ENCODE data around the gene BCL11B. TPM values are rescaled to one million over a fixed set of nuclear protein-coding genes. Genes with fewer than 3 reads are reported as not detected.

The BCL11B gene
- polyA plus RNA-seq, 5 donors = 2.6 to 3.4 (median 3.1) TPM

GRCh38 chr14:99182548-99183250, 89.3 kb downstream of the BCL11B start:
- DNase-seq = no peak

GRCh38 chr14:99181804-99182520, 90.0 kb downstream of the BCL11B start:
- DNase-seq = no peak

GRCh38 chr14:99181241-99181640, 90.8 kb downstream of the BCL11B start:
- no peak for DNase-seq

DNA sequence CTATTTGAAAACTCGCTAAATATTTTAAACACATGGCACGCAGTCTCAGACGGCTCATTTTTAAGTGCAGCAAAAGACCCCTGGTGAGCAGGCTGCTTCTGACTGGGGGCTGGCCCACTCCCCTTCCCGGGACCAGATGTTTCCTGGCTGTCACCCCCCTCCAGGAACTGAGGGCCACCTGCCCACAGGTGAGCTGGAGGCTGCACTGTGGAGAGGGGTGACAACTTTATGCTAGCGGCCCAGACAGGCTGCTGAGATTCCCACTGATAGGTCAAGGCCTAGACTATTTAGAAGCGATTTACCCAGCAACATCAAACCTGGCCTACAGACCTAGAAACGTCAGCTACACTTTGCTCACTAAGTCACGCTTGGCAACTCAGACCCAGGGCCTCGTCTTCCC, 92.1 kb downstream of the BCL11B start:
- DNase-seq = no peak

GRCh38 chr14:99179506-99179905, 92.5 kb downstream of the BCL11B start:
- DNase-seq = no peak

GRCh38 chr14:99177886-99178835, 93.8 kb downstream of the BCL11B start:
- DNase-seq = peak in 1 of 2 donors; percentile 55

- DNase-seq = no peak
Observed at GRCh38 chr14:99177046-99177655, 94.8 kb downstream of the BCL11B start.

GRCh38 chr14:99176156-99176945, 95.6 kb downstream of the BCL11B start:
- DNase-seq = no peak

DNA sequence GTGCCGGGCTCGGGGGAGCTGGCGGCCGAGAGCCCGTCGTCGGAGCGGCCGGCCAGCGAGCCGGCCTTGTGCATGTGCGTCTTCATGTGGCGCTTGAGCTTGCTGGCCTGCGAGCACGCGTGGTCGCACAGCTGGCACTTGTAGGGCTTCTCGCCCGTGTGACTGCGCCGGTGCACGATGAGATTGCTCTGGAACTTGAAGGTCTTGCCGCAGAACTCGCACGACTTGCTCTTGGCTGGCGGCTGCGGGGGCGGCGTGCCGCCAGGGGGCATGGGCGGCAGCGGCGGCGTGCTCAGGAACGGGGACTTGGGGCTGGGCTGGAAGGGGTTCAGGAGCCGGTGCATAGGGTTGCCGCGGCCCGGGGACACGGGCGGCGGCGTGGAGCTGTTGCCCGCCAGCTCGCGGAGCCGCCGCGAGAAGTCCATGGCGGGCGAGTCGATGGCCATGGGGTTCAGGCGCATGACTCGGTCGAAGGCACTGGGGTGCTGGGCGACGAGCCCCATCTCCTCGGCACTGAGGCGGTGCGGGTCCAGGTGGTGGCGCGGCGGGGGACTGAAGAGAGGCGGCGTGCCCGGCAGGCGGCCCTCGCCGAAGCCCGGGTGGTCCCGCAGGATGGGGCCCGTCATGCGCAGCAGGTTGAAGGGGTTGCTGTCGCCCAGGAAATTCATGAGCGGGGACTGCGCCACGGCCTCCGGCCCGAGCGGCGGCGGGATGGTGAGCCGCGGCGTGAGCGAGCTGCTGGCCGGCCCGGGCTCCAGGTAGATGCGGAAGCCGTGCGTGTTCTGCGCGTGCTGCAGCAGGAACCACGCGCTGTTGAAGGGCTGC, 96.5 kb downstream of the BCL11B start:
- no peak for DNase-seq

DNA sequence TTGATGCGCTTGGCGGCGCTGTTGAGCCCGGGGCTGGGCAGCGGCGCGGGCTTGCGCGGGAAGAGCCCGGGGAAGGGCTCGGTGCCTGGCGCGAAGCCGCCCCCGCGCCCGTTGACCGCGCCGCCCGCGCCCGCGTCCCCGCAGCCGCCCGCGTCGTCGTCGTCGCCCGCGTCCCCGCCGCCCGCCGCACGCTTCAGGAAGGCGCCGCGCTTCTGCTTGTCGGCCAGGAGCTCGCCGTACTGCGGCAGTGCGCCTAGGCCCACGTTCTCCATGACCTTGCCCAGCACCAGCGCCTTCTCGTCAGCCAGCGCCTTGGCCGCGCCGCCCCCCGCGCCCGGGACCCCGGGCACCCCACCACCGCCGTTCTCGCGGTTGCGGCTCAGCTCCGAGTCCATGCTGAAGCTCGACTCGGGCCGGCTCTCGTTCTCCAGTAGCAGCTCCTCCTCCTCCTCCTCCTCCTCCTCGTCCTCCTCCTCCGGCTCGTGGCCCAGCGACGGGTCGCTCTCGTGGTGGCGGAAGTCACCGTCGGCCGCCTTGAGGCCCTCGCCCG, 97.2 kb downstream of the BCL11B start:
- DNase-seq = no peak

DNA sequence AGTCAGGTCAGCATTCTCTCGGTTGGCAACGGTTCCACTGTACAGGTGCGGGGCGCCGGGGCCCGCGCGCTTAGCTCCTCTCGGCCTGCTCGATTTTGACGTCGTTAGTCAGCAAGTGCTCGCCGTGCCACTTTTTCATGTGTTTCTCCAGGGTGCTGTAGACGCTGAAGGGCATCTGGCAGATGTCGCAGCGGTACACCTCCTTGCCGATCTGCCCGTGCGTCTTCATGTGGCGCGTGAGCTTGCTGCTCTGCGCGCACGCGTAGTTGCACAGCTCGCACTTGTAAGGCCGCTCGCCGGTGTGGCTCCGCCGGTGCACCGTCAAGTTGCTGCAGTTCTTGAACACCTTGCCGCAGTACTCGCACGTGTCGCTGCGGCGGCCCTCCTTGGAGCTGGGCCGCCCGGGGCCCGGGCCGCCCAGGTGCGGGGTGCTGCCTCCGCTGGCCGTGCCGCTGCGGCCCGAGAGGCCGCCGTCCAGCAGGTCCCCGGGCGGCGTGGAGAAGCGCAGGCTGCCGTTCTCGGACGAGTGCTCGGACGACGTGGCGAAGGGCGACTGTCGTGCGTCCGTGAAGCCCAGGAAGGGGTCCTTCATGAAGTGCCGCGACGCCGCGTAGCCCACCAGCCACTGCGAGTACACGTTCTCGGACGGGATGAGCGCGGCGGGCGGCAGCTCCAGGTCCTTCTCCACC, 97.8 kb downstream of the BCL11B start:
- no peak for DNase-seq

- no peak for DNase-seq
Observed at GRCh38 chr14:99173506-99173905, 98.5 kb downstream of the BCL11B start.

GRCh38 chr14:99173086-99173485, 98.9 kb downstream of the BCL11B start:
- no peak for DNase-seq

- DNase-seq = no peak
Observed at GRCh38 chr14:99171396-99171795, 100.6 kb downstream of the BCL11B start.

DNA sequence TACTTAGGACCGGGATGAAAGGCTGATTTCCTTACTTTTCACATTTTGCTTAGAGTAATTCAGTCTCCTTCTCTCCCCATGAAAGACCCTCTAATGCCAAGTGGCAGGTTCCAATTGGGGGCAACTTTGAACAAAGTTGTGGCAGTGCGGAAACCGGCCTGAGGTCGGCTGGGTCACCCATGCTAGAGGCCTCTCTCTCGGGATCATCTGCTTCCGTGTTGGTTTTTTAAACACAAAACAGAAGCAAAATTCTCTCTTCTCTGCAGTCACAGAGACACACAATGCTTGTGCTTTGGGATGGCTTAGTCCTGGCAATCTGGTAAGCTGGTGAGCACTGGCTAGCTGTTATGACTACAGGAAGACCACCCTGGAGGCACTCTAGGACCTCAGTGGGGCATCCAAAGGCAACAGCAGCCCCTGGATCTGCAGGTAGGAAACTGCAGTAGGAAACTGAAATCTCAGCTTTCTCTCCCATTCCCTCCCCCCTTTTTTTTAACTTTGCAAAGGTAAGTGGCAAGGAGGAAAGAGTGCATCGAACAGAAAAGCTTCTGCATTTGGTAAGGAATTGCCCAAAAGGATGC, 102.1 kb downstream of the BCL11B start:
- no peak for DNase-seq

GRCh38 chr14:99168330-99168729, 103.7 kb downstream of the BCL11B start:
- no peak for DNase-seq

GRCh38 chr14:99166506-99166905, 105.5 kb downstream of the BCL11B start:
- DNase-seq = no peak

DNA sequence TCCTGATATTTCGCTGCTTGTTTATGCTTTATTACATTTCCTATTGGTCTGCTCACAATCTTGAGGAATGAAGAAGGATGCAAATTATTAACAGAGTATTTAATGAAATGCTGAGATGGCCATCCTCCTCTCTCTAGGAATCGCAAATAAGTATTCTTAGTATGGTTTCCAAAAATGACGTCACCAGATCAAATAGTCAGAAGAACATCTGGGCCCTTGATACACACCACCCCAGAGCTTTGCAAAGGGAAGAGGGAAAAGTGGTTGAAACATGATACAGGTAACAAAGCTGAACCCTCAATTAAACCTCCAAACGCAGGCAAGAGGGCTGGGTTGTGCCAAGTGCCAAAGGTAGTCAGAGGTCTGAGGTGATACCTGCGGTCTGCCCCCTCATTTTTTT, 107.3 kb downstream of the BCL11B start:
- DNase-seq = no peak

- DNase-seq = no peak
Observed at GRCh38 chr14:99163446-99163845, 108.6 kb downstream of the BCL11B start.
